Hepatocyte (in vitro differentiated cells): ENCODE data around the gene ZCCHC7.

ENCODE experiments used
- EZH2 ChIP-seq: fragments of 200-600 bp; sonication (generic); IDR thresholded peaks from 2 replicates; pipeline ENCODE4 v1.6.1; 2016; ENCODE audit warnings: antibody characterized with exemption, mild to moderate bottlenecking, borderline replicate concordance
- EZH2phosphoT487 ChIP-seq: fragments of 200-600 bp; sonication (generic); IDR thresholded peaks from one replicate; pipeline ENCODE4 v1.6.1; 2018; ENCODE audit warnings: antibody characterized with exemption, mild to moderate bottlenecking, low read depth, moderate library complexity; ENCODE audit not compliant: unreplicated experiment, severe bottlenecking
- TF ChIP-seq, protein P1 (sequence below): fragments of 200-600 bp; sonication (generic); IDR thresholded peaks from 2 replicates; pipeline ENCODE4 v1.5.1; 2016; ENCODE audit warnings: antibody characterized with exemption, mild to moderate bottlenecking; ENCODE audit not compliant: poor library complexity

DNA sequence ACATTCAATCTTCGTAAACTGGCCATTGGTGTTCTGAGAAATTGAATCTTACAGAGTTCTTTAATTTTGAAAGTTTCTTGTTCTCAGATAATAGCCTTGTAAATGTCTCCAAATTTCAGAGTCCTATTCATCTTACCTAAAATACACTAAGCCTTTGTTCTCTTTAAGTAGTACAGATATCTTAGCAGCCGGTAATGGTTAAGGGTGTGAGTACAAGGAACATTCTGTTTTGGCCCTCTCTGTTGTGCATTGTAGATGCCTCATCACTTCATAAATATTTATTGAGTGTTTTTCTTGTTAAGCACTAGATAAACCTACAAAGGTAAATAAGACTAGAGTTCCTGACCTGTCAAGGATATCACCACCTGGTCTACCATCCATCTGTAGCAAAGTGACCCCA lies 35.2 kb downstream of the ZCCHC7 start:
- TF ChIP-seq, protein P1, sequence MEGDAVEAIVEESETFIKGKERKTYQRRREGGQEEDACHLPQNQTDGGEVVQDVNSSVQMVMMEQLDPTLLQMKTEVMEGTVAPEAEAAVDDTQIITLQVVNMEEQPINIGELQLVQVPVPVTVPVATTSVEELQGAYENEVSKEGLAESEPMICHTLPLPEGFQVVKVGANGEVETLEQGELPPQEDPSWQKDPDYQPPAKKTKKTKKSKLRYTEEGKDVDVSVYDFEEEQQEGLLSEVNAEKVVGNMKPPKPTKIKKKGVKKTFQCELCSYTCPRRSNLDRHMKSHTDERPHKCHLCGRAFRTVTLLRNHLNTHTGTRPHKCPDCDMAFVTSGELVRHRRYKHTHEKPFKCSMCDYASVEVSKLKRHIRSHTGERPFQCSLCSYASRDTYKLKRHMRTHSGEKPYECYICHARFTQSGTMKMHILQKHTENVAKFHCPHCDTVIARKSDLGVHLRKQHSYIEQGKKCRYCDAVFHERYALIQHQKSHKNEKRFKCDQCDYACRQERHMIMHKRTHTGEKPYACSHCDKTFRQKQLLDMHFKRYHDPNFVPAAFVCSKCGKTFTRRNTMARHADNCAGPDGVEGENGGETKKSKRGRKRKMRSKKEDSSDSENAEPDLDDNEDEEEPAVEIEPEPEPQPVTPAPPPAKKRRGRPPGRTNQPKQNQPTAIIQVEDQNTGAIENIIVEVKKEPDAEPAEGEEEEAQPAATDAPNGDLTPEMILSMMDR, result no peak
- TF ChIP-seq EZH2 (no peak), EZH2phosphoT487 (no peak)
